Mesenchymal stem cell (in vitro differentiated cells and primary cell): ENCODE measurements around the gene TTLL9.

Experiments used
- DNase-seq: peaks from one replicate; pipeline ENCODE4 v3.0.0-alpha.2; 2013
- H2AFZ ChIP-seq: one replicate; pipeline ENCODE4 v1.6.1; 2013; ENCODE audit warnings: low read depth, mild to moderate bottlenecking, control low read depth, inconsistent platforms, low read length, moderate library complexity
- H2AK5ac ChIP-seq: 2 replicates; pipeline ENCODE4 v1.6.1; 2013; ENCODE audit warnings: low read length, moderate library complexity, mild to moderate bottlenecking, inconsistent platforms; ENCODE audit not compliant: severe bottlenecking
- H2BK120ac ChIP-seq: one replicate; pipeline ENCODE4 v1.6.1; 2013; ENCODE audit warnings: low read depth, mild to moderate bottlenecking, inconsistent platforms, low read length, moderate library complexity
- H2BK12ac ChIP-seq, 2 experiments: one replicate each; pipeline ENCODE4 v1.6.1; 2013; ENCODE audit warnings: inconsistent platforms in 2 of 2, low read length in 2 of 2, mild to moderate bottlenecking in 2 of 2, moderate library complexity in 2 of 2, control low read depth in 1 of 2
- H2BK15ac ChIP-seq: one replicate; pipeline ENCODE4 v1.6.1; 2013; ENCODE audit warnings: mild to moderate bottlenecking, low read depth, inconsistent platforms; ENCODE audit not compliant: poor library complexity, severe bottlenecking
- H2BK5ac ChIP-seq: 2 replicates; pipeline ENCODE4 v1.6.1; 2013; ENCODE audit warnings: low read depth, mild to moderate bottlenecking, low read length, control low read depth, inconsistent platforms; ENCODE audit not compliant: poor library complexity, severe bottlenecking
- H3K14ac ChIP-seq, 2 experiments: one replicate each; pipeline ENCODE4 v1.6.1; 2013; ENCODE audit warnings: inconsistent platforms in 2 of 2, low read length in 2 of 2, control low read depth in 1 of 2, mild to moderate bottlenecking in 1 of 2, moderate library complexity in 1 of 2
- H3K18ac ChIP-seq, 2 experiments: one replicate each; pipeline ENCODE4 v1.6.1; 2013; ENCODE audit warnings: inconsistent platforms in 2 of 2, low read length in 2 of 2, control low read depth in 1 of 2, low read depth in 1 of 2, mild to moderate bottlenecking in 1 of 2
- H3K23ac ChIP-seq, 2 experiments: one replicate each; pipeline ENCODE4 v1.6.1; 2013; ENCODE audit warnings: inconsistent platforms in 2 of 2, low read length in 2 of 2, mild to moderate bottlenecking in 2 of 2, moderate library complexity in 2 of 2, control low read depth in 1 of 2
- H3K27ac ChIP-seq: 2 replicates; pipeline ENCODE4 v1.5.1; 2013; ENCODE audit warnings: mild to moderate bottlenecking, moderate library complexity, low read length, control low read depth, inconsistent platforms; ENCODE audit not compliant: poor library complexity, severe bottlenecking
- H3K27me3 ChIP-seq, 2 experiments: 2 replicates each; pipeline versions ENCODE4 v1.6.1 to v1.7.0; 2013; ENCODE audit warnings: low read length in 2 of 2, mild to moderate bottlenecking in 2 of 2, moderate library complexity in 2 of 2, control low read depth in 1 of 2, inconsistent platforms in 1 of 2; ENCODE audit not compliant: control insufficient read depth in 1 of 2, insufficient read depth in 1 of 2
- H3K36me3 ChIP-seq, 2 experiments: 2 replicates each; pipeline versions ENCODE4 v1.6.1 to v1.7.0; 2013; ENCODE audit warnings: low read length in 2 of 2, control low read depth in 1 of 2, inconsistent platforms in 1 of 2, low read depth in 1 of 2, mild to moderate bottlenecking in 1 of 2; ENCODE audit not compliant: insufficient read depth in 2 of 2, control insufficient read depth in 1 of 2
- H3K4ac ChIP-seq, 2 experiments: one replicate each; pipeline ENCODE4 v1.6.1; 2013; ENCODE audit warnings: inconsistent platforms in 2 of 2, low read length in 2 of 2, mild to moderate bottlenecking in 2 of 2, moderate library complexity in 2 of 2, control low read depth in 1 of 2, low read depth in 1 of 2
- H3K4me1 ChIP-seq: 2 replicates; pipeline ENCODE4 v1.6.1; 2013; ENCODE audit warnings: low read depth, low read length, control low read depth; ENCODE audit not compliant: control insufficient read depth, insufficient read depth
- H3K4me2 ChIP-seq: 2 replicates; pipeline ENCODE4 v1.6.1; 2013; ENCODE audit warnings: low read length, mild to moderate bottlenecking, inconsistent platforms; ENCODE audit not compliant: poor library complexity, severe bottlenecking
- H3K4me3 ChIP-seq, 2 experiments: 2 replicates each; pipeline versions ENCODE4 v1.5.1 to v1.7.0; 2013; ENCODE audit warnings: low read length in 2 of 2, mild to moderate bottlenecking in 2 of 2, control low read depth in 1 of 2, low read depth in 1 of 2; ENCODE audit not compliant: insufficient read depth in 1 of 2
- H3K79me1 ChIP-seq: replicated peaks from 2 replicates; pipeline ENCODE4 v1.6.1; 2013; ENCODE audit warnings: mild to moderate bottlenecking, control low read depth, low read length, inconsistent platforms; ENCODE audit not compliant: poor library complexity, severe bottlenecking
- H3K9ac ChIP-seq: 2 replicates; pipeline ENCODE4 v1.7.0; 2013; ENCODE audit warnings: mild to moderate bottlenecking, low read length, moderate library complexity
- H3K9me3 ChIP-seq: 2 replicates; pipeline ENCODE4 v1.7.0; 2013; ENCODE audit warnings: mild to moderate bottlenecking, low read length; ENCODE audit not compliant: control insufficient read depth
- H4K8ac ChIP-seq: one replicate; pipeline ENCODE4 v1.6.1; 2013; ENCODE audit warnings: inconsistent platforms, mild to moderate bottlenecking, low read length, moderate library complexity
- H4K91ac ChIP-seq: one replicate; pipeline ENCODE4 v1.6.1; 2013; ENCODE audit warnings: mild to moderate bottlenecking, low read length, inconsistent platforms
- WGBS: methylation state at CpG from one replicate; pipeline ENCODE4 v1.1.7; 2013; ENCODE audit warnings: mixed read lengths; 5-methylcytosine and 5-hydroxymethylcytosine counted together

TTLL9 gene

DNA sequence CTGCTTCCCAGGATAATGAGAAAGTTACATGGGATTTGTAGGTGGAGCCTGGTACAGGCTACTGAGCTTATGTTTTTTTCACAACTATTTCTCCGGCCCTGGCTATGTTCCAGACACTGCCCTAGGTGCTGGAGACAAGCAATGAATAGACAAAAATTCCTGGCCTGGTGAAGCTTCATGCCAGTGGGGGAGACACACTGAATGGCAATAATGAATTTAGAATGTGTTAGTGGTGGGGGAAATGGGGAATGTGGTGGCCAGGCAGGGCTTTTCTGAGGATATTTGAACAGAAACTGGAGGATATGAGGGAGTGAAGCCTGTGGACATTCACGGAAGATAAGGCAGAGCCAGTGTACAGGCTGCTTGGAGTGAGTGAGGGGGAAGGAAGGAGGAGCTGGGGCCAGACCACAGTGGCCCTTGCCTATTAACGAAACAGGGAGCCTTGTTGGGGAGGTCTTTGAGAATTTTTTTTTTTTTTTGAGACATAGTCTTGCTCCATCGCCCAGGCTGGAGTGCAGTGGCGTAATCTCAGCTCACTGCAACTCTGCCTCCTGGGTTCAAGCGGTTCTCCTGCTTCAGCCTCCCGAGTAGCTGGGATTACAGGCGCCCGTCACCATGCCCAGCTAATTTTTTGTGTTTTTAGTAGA, 31.7 kb upstream of the TTLL9 start:
- 95% methylated on average over 9 of the region's 9 CpGs for WGBS
- peaks cover 0 to 57% of the 10 kb centered on the region in 2 experiments for H3K27me3 ChIP-seq

GRCh38 chr20:31839782-31840487, 30.5 kb upstream of the TTLL9 start:
- Histone ChIP-seq H3K14ac (no peak overlapping the region), H3K27ac (no peak overlapping the region), H2BK15ac (no peak overlapping the region), H3K18ac (no peak overlapping the region), H3K27me3 (peaks cover 0 to 57% of the 10 kb centered on the region in 2 experiments), H3K23ac (no peak overlapping the region), H3K36me3 (no peaks in the 10 kb centered on the region), H3K9ac (no peak overlapping the region), H3K79me1 (no peaks in the 10 kb centered on the region), H4K91ac (no peak overlapping the region), H2AFZ (no peak overlapping the region), H3K9me3 (no peaks in the 10 kb centered on the region), H3K4me3 (no peak overlapping the region), H3K4ac (no peak overlapping the region), H4K8ac (no peak overlapping the region), H2AK5ac (peak overlapping the region; percentile 45), H2BK12ac (no peak overlapping the region), H3K4me1 (peaks cover 82% of the 10 kb centered on the region), H2BK120ac (no peak overlapping the region), H3K4me2 (no peak overlapping the region), H2BK5ac (no peak overlapping the region)
- DNase-seq: peak; percentile 55
- WGBS: 65% methylated on average over 5 of the region's 5 CpGs

More for the DNA sequence above, 31.7 kb upstream of the TTLL9 start:
- Histone ChIP-seq H3K14ac (no peak overlapping the region), H3K79me1 (no peaks in the 10 kb centered on the region), H2BK12ac (no peak overlapping the region), H2BK120ac (no peak overlapping the region), H3K27ac (no peak overlapping the region), H3K4me1 (peaks cover 81% of the 10 kb centered on the region), H3K4me3 (no peak overlapping the region), H3K4ac (no peak overlapping the region), H3K18ac (no peak overlapping the region), H3K9ac (no peak overlapping the region), H3K4me2 (no peak overlapping the region), H3K36me3 (no peaks in the 10 kb centered on the region), H2AFZ (no peak overlapping the region), H3K23ac (no peak overlapping the region), H4K91ac (no peak overlapping the region), H3K9me3 (no peaks in the 10 kb centered on the region), H2BK5ac (no peak overlapping the region), H2AK5ac (no peak overlapping the region), H4K8ac (no peak overlapping the region), H2BK15ac (no peak overlapping the region)
- no peak for DNase-seq

- H3K36me3 ChIP-seq: peaks cover 0 to 3% of the 10 kb centered on the region in 2 experiments
- H3K4ac ChIP-seq: no peak overlapping the region
- H3K79me1 ChIP-seq: no peaks in the 10 kb centered on the region
- H3K18ac ChIP-seq: peak overlapping the region in 1 of 2 experiments; percentile 49
- H2BK5ac ChIP-seq: peak overlapping the region; percentile 19
- H3K4me2 ChIP-seq: no peak overlapping the region
- H3K27ac ChIP-seq: peak overlapping the region; percentile 60
- H3K27me3 ChIP-seq: peaks cover 0 to 57% of the 10 kb centered on the region in 2 experiments
- H3K9ac ChIP-seq: no peak overlapping the region
- peak overlapping the region; percentile 91 for H2AK5ac ChIP-seq
- H2BK15ac ChIP-seq: peak overlapping the region; percentile 30
- no peak overlapping the region for H3K23ac ChIP-seq
- no peak overlapping the region for H3K4me3 ChIP-seq
- no peaks in the 10 kb centered on the region for H3K9me3 ChIP-seq
- no peak for DNase-seq
- peak overlapping the region in 1 of 2 experiments; percentile 47 for H3K14ac ChIP-seq
- H4K8ac ChIP-seq: no peak overlapping the region
- H4K91ac ChIP-seq: no peak overlapping the region
- no peak overlapping the region for H2BK120ac ChIP-seq
- no peak overlapping the region for H2AFZ ChIP-seq
- no peak overlapping the region for H2BK12ac ChIP-seq
- peaks cover 81% of the 10 kb centered on the region for H3K4me1 ChIP-seq
- 86% methylated on average over 15 of the region's 15 CpGs for WGBS
These were observed 29.3 kb upstream of the TTLL9 start for GRCh38 chr20:31840906-31841816.
